Measurements from ENCODE around the gene LY6G6F. TPM values are rescaled to one million over a fixed set of nuclear protein-coding genes. Genes with fewer than 3 reads are reported as not detected.

LY6G6F gene
- polyA plus RNA-seq, 1 experiment: not detected

DNA sequence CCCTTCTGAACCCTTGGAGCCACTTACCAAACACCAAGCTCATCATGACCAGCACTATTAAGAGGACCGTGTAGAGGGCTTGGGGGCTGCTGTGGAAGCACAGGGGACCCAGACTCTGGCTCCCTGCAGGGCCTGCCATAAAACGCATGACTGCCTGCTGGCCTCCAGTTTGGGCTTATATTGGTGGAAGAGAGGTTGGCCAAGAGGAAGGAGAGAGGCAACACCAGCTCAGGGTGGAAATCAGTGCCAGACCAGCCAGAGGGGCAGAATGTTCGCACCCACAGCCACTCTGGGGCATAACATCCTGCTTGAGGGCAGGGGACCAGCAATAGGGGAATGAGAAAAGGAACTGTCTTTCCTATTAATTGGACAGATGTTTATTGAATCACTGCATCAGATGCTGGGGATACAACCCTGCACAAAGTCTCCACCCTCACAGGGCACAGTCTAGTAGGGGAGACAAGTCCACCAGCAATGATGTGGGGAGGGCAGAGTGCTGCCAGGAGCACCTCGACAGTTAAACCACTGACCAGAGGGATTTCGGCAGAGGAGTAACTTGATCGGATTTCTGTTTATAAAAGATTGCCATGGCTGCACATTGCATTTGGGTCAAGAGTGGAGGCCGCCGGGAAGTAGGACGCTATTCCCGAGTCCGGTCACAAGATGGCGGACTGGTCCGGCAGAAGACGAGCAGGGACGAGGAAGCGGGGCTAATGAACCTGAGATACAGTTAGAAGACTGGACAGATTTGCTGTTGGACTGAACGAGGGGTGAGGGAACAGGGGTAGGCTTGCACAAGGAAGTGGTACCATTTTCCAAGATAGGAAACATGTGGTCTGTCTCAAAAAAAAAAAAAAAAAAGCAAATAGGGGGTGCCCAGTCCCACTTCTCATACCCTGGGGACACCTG, 26.2 kb upstream of the LY6G6F start, which contains the start of gene LY6G5C:
TSS of gene LY6G5C (minus strand) at position 842 of the 909 bp plus-strand sequence. CDS start at position 148, 694 bp downstream.
- ChIA-PET POLR2A (interaction anchor here (0.8 kb wide), 2 partner anchors 23 to 155 kb away, joined by 3 to 10 read pairs; partner anchors contain the start of gene ABHD16A), CTCF (interaction anchor here (0.6 to 2.1 kb wide), 16 partner anchors 10 to 272 kb away, joined by 3 to 9 read pairs (median 4); partner anchors contain the start of genes LSM2 and LY6G5B)
- H3K27me3 ChIP-seq (ENCODE audit: control insufficient read depth, insufficient read depth, low read length): no peaks in the 10 kb centered on the region
- H3K4me3 ChIP-seq (ENCODE audit: low read depth, low read length): peak within 1 kb of the TSS; percentile 57
- no peaks in the 10 kb centered on the region for H3K9me3 ChIP-seq (ENCODE audit: control insufficient read depth, insufficient read depth, low read length)
- TF ChIP-seq, protein P1, sequence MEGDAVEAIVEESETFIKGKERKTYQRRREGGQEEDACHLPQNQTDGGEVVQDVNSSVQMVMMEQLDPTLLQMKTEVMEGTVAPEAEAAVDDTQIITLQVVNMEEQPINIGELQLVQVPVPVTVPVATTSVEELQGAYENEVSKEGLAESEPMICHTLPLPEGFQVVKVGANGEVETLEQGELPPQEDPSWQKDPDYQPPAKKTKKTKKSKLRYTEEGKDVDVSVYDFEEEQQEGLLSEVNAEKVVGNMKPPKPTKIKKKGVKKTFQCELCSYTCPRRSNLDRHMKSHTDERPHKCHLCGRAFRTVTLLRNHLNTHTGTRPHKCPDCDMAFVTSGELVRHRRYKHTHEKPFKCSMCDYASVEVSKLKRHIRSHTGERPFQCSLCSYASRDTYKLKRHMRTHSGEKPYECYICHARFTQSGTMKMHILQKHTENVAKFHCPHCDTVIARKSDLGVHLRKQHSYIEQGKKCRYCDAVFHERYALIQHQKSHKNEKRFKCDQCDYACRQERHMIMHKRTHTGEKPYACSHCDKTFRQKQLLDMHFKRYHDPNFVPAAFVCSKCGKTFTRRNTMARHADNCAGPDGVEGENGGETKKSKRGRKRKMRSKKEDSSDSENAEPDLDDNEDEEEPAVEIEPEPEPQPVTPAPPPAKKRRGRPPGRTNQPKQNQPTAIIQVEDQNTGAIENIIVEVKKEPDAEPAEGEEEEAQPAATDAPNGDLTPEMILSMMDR (IDR thresholded peaks at IDR 0.05; ENCODE audit: low read depth, low read length): peak; percentile 66
- H3K27ac ChIP-seq (ENCODE audit: low read depth, low read length): peak within 1 kb of the TSS; percentile 78
- DNase-seq (ENCODE audit: low read depth, low spot score): peak; percentile 91

- TF ChIP-seq, protein P1 (IDR thresholded peaks at IDR 0.05; ENCODE audit: low read depth, low read length): no peak; the same call in 1 of the 2 replicates
- DNase-seq (ENCODE audit: low read depth, low spot score): no peak
- H3K27ac ChIP-seq (ENCODE audit: low read depth, low read length): peak overlapping the region; percentile 78
- peak overlapping the region; percentile 57 for H3K4me3 ChIP-seq (ENCODE audit: low read depth, low read length)
- ChIA-PET CTCF (interaction anchor here (0.7 to 2.1 kb wide), 13 partner anchors 9 to 271 kb away, joined by 3 to 9 read pairs (median 5); partner anchors contain the start of genes LSM2 and LY6G5B), POLR2A (interaction anchor here (0.6 to 0.8 kb wide), 3 partner anchors 22 to 168 kb away, joined by 3 to 10 read pairs (median 6); partner anchors contain the start of gene ABHD16A)
- H3K27me3 ChIP-seq (ENCODE audit: control insufficient read depth, insufficient read depth, low read length): no peaks in the 10 kb centered on the region
- H3K9me3 ChIP-seq (ENCODE audit: control insufficient read depth, insufficient read depth, low read length): no peaks in the 10 kb centered on the region
Measured at GRCh38 chr6:31681135-31681671, 25.5 kb upstream of the LY6G6F start.

DNA sequence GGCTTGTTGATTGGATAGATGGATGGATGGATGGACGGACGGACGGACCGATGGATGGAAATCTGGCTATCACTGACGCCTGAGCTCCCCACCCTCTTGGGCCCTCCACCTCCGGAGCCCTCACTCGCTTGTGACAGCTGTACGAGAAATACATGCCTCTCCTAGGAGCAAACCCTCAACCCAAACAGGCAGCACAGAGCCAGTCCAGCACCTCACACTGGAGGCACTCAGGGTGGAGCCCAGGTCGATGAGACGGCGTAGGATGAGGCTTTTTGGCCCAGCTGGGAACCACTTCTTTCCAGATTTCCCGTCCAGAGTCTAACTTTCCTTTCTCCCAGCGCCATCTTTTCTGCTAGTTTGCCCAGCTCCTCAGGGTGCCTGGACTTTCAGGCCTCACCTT, 23.1 kb upstream of the LY6G6F start:
- POLR2A ChIA-PET: no interaction called here
- no peak overlapping the region for H3K27ac ChIP-seq (ENCODE audit: low read depth, low read length)
- H3K9me3 ChIP-seq (ENCODE audit: control insufficient read depth, insufficient read depth, low read length): no peaks in the 10 kb centered on the region
- no peak overlapping the region for H3K4me3 ChIP-seq (ENCODE audit: low read depth, low read length)
- CTCF ChIA-PET: no interaction called here
- no peak for DNase-seq (ENCODE audit: low read depth, low spot score)
- H3K27me3 ChIP-seq (ENCODE audit: control insufficient read depth, insufficient read depth, low read length): no peaks in the 10 kb centered on the region
- TF ChIP-seq, protein P1 (IDR thresholded peaks at IDR 0.05; ENCODE audit: low read depth, low read length): no peak

DNA sequence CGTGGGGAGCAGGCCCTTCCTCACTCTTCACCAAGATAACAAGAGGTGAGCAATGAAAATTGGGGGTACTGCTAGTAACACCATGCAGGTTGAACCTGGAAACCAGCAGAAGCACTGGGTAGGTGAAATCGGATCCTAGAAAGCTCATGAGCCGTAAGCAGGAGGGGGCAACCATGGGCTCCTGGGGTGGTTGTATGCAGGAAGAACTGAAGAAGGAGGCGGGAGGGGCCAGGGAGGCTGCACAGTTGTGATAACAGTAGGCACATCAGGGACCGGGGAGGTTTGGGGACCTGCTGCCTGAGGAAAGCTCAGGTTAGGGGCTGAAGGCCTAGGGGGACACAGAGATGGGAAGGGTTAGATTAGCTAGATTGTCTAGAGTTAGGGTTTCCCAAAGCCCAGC, 20.2 kb upstream of the LY6G6F start:
- DNase-seq (ENCODE audit: low read depth, low spot score): no peak
- POLR2A ChIA-PET: no interaction called here
- TF ChIP-seq, protein P1 (IDR thresholded peaks at IDR 0.05; ENCODE audit: low read depth, low read length): no peak
- Histone ChIP-seq H3K9me3 (ENCODE audit: control insufficient read depth, insufficient read depth, low read length) (no peaks in the 10 kb centered on the region), H3K4me3 (ENCODE audit: low read depth, low read length) (no peak overlapping the region), H3K27me3 (ENCODE audit: control insufficient read depth, insufficient read depth, low read length) (no peaks in the 10 kb centered on the region), H3K27ac (ENCODE audit: low read depth, low read length) (no peak overlapping the region)
- CTCF ChIA-PET: no interaction called here
